ENCODE measurements around the gene GPALPP1.
"Not testable (repeated sequence)": the region's sequence is repeated elsewhere in the genome, so short reads cannot be mapped to it uniquely, and the experiment has no call there.

Gene GPALPP1

GRCh38 chr13:45063889-45064288, 74.6 kb downstream of the GPALPP1 start:
- DNase-seq = not testable (repeated sequence)

DNA sequence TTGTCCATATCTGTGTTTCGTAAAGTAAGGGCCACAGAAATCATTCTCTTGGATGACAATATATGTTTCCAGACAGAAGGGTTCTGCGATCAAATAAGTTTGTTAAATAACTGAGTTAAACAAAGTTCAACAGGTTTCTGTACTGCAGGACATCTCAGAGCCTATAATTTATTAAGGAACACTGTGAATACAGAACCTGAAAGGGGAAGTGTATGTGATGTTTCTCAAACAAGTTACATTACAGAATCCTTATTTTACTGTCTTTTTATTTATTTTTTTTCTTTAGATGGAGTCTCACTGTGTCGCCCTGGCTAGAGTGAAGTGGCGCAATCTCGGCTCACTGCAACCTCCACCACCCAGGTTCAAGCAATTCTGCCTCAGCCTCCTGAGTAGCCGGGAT, 75.6 kb downstream of the GPALPP1 start:
- DNase-seq = no peak

DNA sequence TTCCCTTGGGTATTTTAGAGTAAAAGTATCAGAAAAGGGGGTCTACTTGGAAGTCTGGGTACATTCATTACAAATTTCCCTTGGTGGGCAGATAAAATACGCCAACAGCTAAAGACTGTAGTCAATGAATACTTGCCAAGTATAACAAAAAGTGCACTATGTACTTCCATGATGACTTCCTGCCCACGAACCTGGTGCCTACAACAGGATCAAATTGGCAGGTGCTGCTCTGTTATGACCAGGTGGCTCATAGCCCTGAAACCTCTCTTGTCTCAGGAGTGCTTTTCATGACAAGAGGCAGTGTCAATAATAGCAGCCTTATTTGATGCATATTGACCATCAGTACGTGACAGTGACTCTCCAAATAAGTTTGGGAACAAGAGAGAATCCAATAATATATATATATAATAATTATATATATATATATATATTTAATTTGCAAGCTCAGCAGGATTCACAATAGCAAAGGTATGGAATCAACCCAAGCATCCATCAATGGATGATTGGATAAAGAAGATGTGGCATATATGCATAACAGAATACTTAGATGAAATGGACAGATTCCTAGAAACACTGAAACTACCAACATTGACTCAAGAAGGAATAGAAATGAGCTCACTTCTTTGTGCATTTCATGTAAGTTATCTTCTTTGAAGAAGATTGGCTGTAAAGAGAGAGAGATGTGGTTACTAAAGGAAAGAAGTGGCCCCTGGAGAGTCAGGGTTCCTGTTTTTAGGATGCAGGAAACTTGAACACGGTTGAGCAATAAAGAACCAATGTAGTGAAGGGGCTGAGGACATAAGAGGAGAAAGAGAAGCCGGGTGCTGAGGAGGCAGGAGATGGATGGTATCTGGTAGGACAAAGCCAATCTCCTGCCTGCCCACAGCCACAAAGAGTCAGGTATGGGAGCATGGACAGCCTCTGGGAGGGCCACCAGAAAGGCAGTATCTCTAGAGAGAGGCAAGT, 79.0 kb downstream of the GPALPP1 start:
- DNase-seq = no peak

GRCh38 chr13:45073809-45074208, 84.5 kb downstream of the GPALPP1 start:
- peak; percentile 6 for DNase-seq

GRCh38 chr13:45074721-45075120, 85.4 kb downstream of the GPALPP1 start:
- no peak for DNase-seq

DNA sequence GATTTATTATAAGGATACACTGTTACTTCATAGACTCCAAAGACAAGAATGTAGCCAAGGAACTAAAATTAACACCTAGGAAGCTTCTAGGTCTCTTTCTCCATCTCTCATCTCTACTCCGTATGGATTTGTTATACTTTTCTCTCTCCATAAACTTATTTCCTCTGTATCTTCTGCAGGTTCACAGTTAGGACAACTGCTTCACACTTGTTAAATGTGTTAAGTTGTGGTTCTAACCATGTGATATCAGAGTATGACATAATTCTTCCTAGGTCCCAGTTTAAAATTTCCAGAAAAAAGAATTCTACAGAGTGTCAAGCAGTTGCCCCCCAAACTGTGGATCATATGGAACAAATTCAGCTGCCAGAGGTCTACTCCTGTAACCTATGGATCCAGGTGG, 88.7 kb downstream of the GPALPP1 start:
- no peak for DNase-seq

Data from activated CD4-positive, alpha-beta T cell treated with anti-CD3 and anti-CD28 coated beads for 48 hours (primary cell).